Measurements from ENCODE around the gene AVPR1B.
"Not testable (repeated sequence)": the region's sequence is repeated elsewhere in the genome, so short reads cannot be mapped to it uniquely, and the experiment has no call there.

Gene AVPR1B

GRCh38 chr1:206080026-206080820 lies 37.0 kb downstream of the AVPR1B start:
- FAIRE-seq, result no peak

- FAIRE-seq, result no peak
Measured at GRCh38 chr1:206079135-206079534, 38.1 kb downstream of the AVPR1B start.

- FAIRE-seq, result no peak
Measured at GRCh38 chr1:206075786-206076755, 41.1 kb downstream of the AVPR1B start.

- no peak for FAIRE-seq
Measured at GRCh38 chr1:206074839-206075238, 42.3 kb downstream of the AVPR1B start.

- FAIRE-seq, result no peak
Measured at GRCh38 chr1:206070627-206071304, 46.4 kb downstream of the AVPR1B start.

- no peak for FAIRE-seq
Measured at GRCh38 chr1:206068314-206068713, 48.9 kb downstream of the AVPR1B start.

GRCh38 chr1:206067486-206068227 lies 49.5 kb downstream of the AVPR1B start:
- no peak for FAIRE-seq

GRCh38 chr1:206066479-206067171 lies 50.6 kb downstream of the AVPR1B start:
- FAIRE-seq, result no peak

GRCh38 chr1:206065547-206066145 lies 51.5 kb downstream of the AVPR1B start:
- no peak for FAIRE-seq

- not testable (repeated sequence) for FAIRE-seq
Measured at GRCh38 chr1:206064501-206064900, 52.7 kb downstream of the AVPR1B start.

- FAIRE-seq, result not testable (repeated sequence)
Measured at GRCh38 chr1:206064001-206064400, 53.2 kb downstream of the AVPR1B start.

- FAIRE-seq, result no peak
Measured at GRCh38 chr1:206062464-206062863, 54.7 kb downstream of the AVPR1B start.

- FAIRE-seq, result no peak
Measured at GRCh38 chr1:206060844-206061243, 56.3 kb downstream of the AVPR1B start.
